Keratinocyte (primary cell): ENCODE measurements around the gene MXI1.

Source experiments
- CTCF ChIP-seq, 3 experiments: IDR thresholded peaks in 1 of 3; conservative IDR thresholded peaks in 1 of 3; optimal IDR thresholded peaks in 1 of 3; 2 replicates in 2 of 3; 3 replicates in 1 of 3; pipeline versions ENCODE3 to v1.5.1; 2011; ENCODE audit warnings: low read length in 3 of 3, mild to moderate bottlenecking in 3 of 3, moderate library complexity in 2 of 3, control low read depth in 1 of 3, inconsistent platforms in 1 of 3; ENCODE audit not compliant: insufficient read depth in 2 of 3; ENCODE audit errors: extremely low read depth in 1 of 3
- EZH2 ChIP-seq: IDR thresholded peaks from one replicate; pipeline ENCODE4 v1.6.1; 2012; ENCODE audit warnings: inconsistent platforms, mild to moderate bottlenecking, low read length, moderate library complexity

- TF ChIP-seq CTCF (optimal IDR thresholded peaks at IDR 0.05 in 1 of 3, IDR thresholded peaks at IDR 0.05 in 1 of 3, conservative IDR thresholded peaks at IDR 0.05 in 1 of 3; ENCODE audit: extremely low read depth in 1 of 3, insufficient read depth in 2 of 3, low read length in 3 of 3) (no peak), EZH2 (no peak)
Measured at GRCh38 chr10:110258542-110258941, 51.1 kb downstream of the MXI1 start.
